ENCODE results near the gene SLC6A20.
A peak's percentile ranks its signal among the peaks of the same experiment; 100 is the strongest.

Gene SLC6A20

GRCh38 chr3:45803252-45803935 lies 7.1 kb upstream of the SLC6A20 start:
- DNase-seq (ENCODE audit: low spot score): no peak

GRCh38 chr3:45802146-45802545 lies 5.8 kb upstream of the SLC6A20 start:
- DNase-seq (ENCODE audit: low spot score): no peak

- no peak for DNase-seq (ENCODE audit: low spot score)
Measured at GRCh38 chr3:45800611-45801010, 4.3 kb upstream of the SLC6A20 start.

- DNase-seq (ENCODE audit: low spot score): no peak
Measured at GRCh38 chr3:45799586-45799985, 3.2 kb upstream of the SLC6A20 start.

GRCh38 chr3:45798034-45798433 lies 1.7 kb upstream of the SLC6A20 start:
- no peak for DNase-seq (ENCODE audit: low spot score)

- DNase-seq (ENCODE audit: low spot score): no peak
Measured at GRCh38 chr3:45796902-45797637, 734 bp upstream of the SLC6A20 start.

- peak; percentile 6 for DNase-seq (ENCODE audit: low spot score)
Measured at GRCh38 chr3:45795509-45795881, 841 bp downstream of the SLC6A20 start.

- DNase-seq (ENCODE audit: low spot score): no peak
Measured at GRCh38 chr3:45794660-45795059, 1.7 kb downstream of the SLC6A20 start.

GRCh38 chr3:45794177-45794560 lies 2.2 kb downstream of the SLC6A20 start:
- DNase-seq (ENCODE audit: low spot score): no peak

- no peak for DNase-seq (ENCODE audit: low spot score)
Measured at GRCh38 chr3:45793482-45794176, 2.7 kb downstream of the SLC6A20 start.

- no peak for DNase-seq (ENCODE audit: low spot score)
Measured at GRCh38 chr3:45792516-45793172, 3.7 kb downstream of the SLC6A20 start.

- no peak for DNase-seq (ENCODE audit: low spot score)
Measured at GRCh38 chr3:45792036-45792435, 4.3 kb downstream of the SLC6A20 start.

GRCh38 chr3:45790596-45790995 lies 5.7 kb downstream of the SLC6A20 start:
- no peak for DNase-seq (ENCODE audit: low spot score)

GRCh38 chr3:45789235-45789812 lies 7.0 kb downstream of the SLC6A20 start:
- no peak for DNase-seq (ENCODE audit: low spot score)

- no peak for DNase-seq (ENCODE audit: low spot score)
Measured at GRCh38 chr3:45787551-45787950, 8.8 kb downstream of the SLC6A20 start.

- no peak for DNase-seq (ENCODE audit: low spot score)
Measured at GRCh38 chr3:45786801-45787495, 9.4 kb downstream of the SLC6A20 start.

GRCh38 chr3:45785605-45786150 lies 10.7 kb downstream of the SLC6A20 start:
- no peak for DNase-seq (ENCODE audit: low spot score)

GRCh38 chr3:45783667-45784066 lies 12.7 kb downstream of the SLC6A20 start:
- DNase-seq (ENCODE audit: low spot score): no peak

GRCh38 chr3:45782381-45782780 lies 14.0 kb downstream of the SLC6A20 start:
- DNase-seq (ENCODE audit: low spot score): no peak

GRCh38 chr3:45781841-45782240 lies 14.5 kb downstream of the SLC6A20 start:
- no peak for DNase-seq (ENCODE audit: low spot score)

GRCh38 chr3:45781271-45781670 lies 15.1 kb downstream of the SLC6A20 start:
- no peak for DNase-seq (ENCODE audit: low spot score)
